Kidney glomerular epithelial cell (primary cell): ENCODE data around the gene MCF2L.

Experiments used
- DNase-seq: peaks from one replicate; lab custom pipeline; 2025; lab: John Stamatoyannopoulos, UW

MCF2L gene

GRCh38 chr13:113114511-113115362, 145.7 kb downstream of the MCF2L start:
- no peak for DNase-seq

GRCh38 chr13:113115363-113116205, 146.6 kb downstream of the MCF2L start:
- DNase-seq = no peak

- DNase-seq = no peak
Observed at GRCh38 chr13:113116206-113116800, 147.3 kb downstream of the MCF2L start.

- DNase-seq = no peak
Observed at GRCh38 chr13:113116871-113117271, 147.9 kb downstream of the MCF2L start.

GRCh38 chr13:113117335-113117872, 148.4 kb downstream of the MCF2L start:
- DNase-seq = no peak

- DNase-seq = no peak
Observed at GRCh38 chr13:113117911-113118260, 148.9 kb downstream of the MCF2L start.

GRCh38 chr13:113118261-113119021, 149.4 kb downstream of the MCF2L start:
- no peak for DNase-seq

GRCh38 chr13:113119166-113119821, 150.3 kb downstream of the MCF2L start:
- no peak for DNase-seq

- no peak for DNase-seq
Observed at GRCh38 chr13:113119822-113120189, 150.8 kb downstream of the MCF2L start.

- no peak for DNase-seq
Observed at GRCh38 chr13:113120300-113121182, 151.5 kb downstream of the MCF2L start.

GRCh38 chr13:113121183-113121927, 152.3 kb downstream of the MCF2L start:
- DNase-seq = no peak

- DNase-seq = no peak
Observed at GRCh38 chr13:113121928-113122471, 153.0 kb downstream of the MCF2L start.

- no peak for DNase-seq
Observed at GRCh38 chr13:113122550-113123225, 153.7 kb downstream of the MCF2L start, which contains the start of gene F10. F10 (plus strand) TSS chr13:113122799; CDS start chr13:113122856, 57 bp downstream.

- DNase-seq = no peak
Observed at GRCh38 chr13:113123226-113124201, 154.5 kb downstream of the MCF2L start.

GRCh38 chr13:113124211-113124970, 155.4 kb downstream of the MCF2L start:
- no peak for DNase-seq

GRCh38 chr13:113125506-113126264, 156.7 kb downstream of the MCF2L start:
- no peak for DNase-seq
